SK-N-SH (cell line): ENCODE results near the gene COL9A3. TPM values are rescaled to one million over a fixed set of nuclear protein-coding genes. Genes with fewer than 3 reads are reported as not detected.
A peak's percentile ranks its signal among the peaks of the same experiment; 100 is the strongest.

Source experiments
- CTCF ChIA-PET: fragments of 300-600, 350-600 bp; formaldehyde crosslinking; extraction: SDS; loops from one replicate; lab custom pipeline; 2021; lab: Yijun Ruan, JAX
- POLR2A ChIA-PET: fragments of 350-600 bp; sonication (Branson Sonifier 250); formaldehyde crosslinking; extraction: SDS; loops from one replicate; lab custom pipeline; 2020; ENCODE audit warnings: antibody characterized with exemption, inconsistent platforms; lab: Yijun Ruan, JAX
- DNase-seq: peaks from one replicate; pipeline ENCODE4 v3.0.0; 2012
- H2AFZ ChIP-seq: fragments of 200-600 bp; sonication (generic); 2 replicates; pipeline ENCODE4 v1.8.1; 2016; ENCODE audit warnings: antibody characterized with exemption, mild to moderate bottlenecking, low read depth
- H3F3A ChIP-seq: fragments of 200-600 bp; sonication (generic); replicated peaks from 2 replicates; pipeline ENCODE3; 2016; ENCODE audit warnings: antibody characterized with exemption, mild to moderate bottlenecking; ENCODE audit not compliant: insufficient read depth
- H3K27ac ChIP-seq, 2 experiments: fragments of 200-500 bp in 1 of 2; fragments of 200-600 bp in 1 of 2; sonication (Bioruptor generic) in 1 of 2; sonication (generic), shearing (Covaris generic) in 1 of 2; 2 replicates each; pipeline versions ENCODE4 v1.5.1 to v1.6.1; 2014 to 2016; ENCODE audit warnings: low read depth in 2 of 2, inconsistent platforms in 1 of 2, low read length in 1 of 2, mild to moderate bottlenecking in 1 of 2, mixed read lengths in 1 of 2
- H3K27me3 ChIP-seq: fragments of 200-600 bp; sonication (generic), shearing (Covaris generic); 2 replicates; pipeline ENCODE4 v1.6.1; 2016; ENCODE audit warnings: mixed run types; ENCODE audit not compliant: insufficient read depth
- H3K36me3 ChIP-seq, 2 experiments: fragments of 200-500 bp in 1 of 2; fragments of 200-600 bp in 1 of 2; sonication (Bioruptor generic) in 1 of 2; sonication (generic) in 1 of 2; replicated peaks in 1 of 2; 2 replicates each; pipeline versions ENCODE3 to v1.5.1; 2014 to 2016; ENCODE audit warnings: low read length in 1 of 2, mild to moderate bottlenecking in 1 of 2; ENCODE audit not compliant: insufficient read depth in 2 of 2, control insufficient read depth in 1 of 2
- H3K4me1 ChIP-seq, 2 experiments: fragments of 200-500 bp in 1 of 2; fragments of 200-600 bp in 1 of 2; sonication (Bioruptor generic) in 1 of 2; sonication (generic), shearing (Covaris generic) in 1 of 2; 2 replicates each; pipeline versions ENCODE4 v1.5.1 to v1.6.1; 2014 to 2016; ENCODE audit warnings: low read depth in 1 of 2, low read length in 1 of 2, mixed run types in 1 of 2; ENCODE audit not compliant: insufficient read depth in 2 of 2, control insufficient read depth in 1 of 2
- H3K4me2 ChIP-seq: fragments of 200-600 bp; sonication (generic), shearing (Covaris generic); 2 replicates; pipeline ENCODE4 v1.6.1; 2017; ENCODE audit warnings: mixed run types
- H3K4me3 ChIP-seq, 2 experiments: fragments of 200-500 bp in 1 of 2; fragments of 200-600 bp in 1 of 2; sonication (Bioruptor generic) in 1 of 2; sonication (generic), shearing (Covaris generic) in 1 of 2; 2 replicates each; pipeline versions ENCODE4 v1.5.1 to v1.8.1; 2014 to 2016; ENCODE audit warnings: low read depth in 2 of 2, inconsistent platforms in 1 of 2, low read length in 1 of 2, mild to moderate bottlenecking in 1 of 2, mixed read lengths in 1 of 2, moderate library complexity in 1 of 2
- H3K79me2 ChIP-seq: fragments of 200-600 bp; sonication (generic); 2 replicates; pipeline ENCODE4 v1.8.1; 2017; ENCODE audit warnings: mild to moderate bottlenecking; ENCODE audit not compliant: insufficient read depth
- H3K9ac ChIP-seq: fragments of 200-600 bp; sonication (generic); 2 replicates; pipeline ENCODE4 v1.6.1; 2017; ENCODE audit warnings: mixed run types
- H3K9me2 ChIP-seq: fragments of 200-600 bp; sonication (generic); 2 replicates; pipeline ENCODE4 v1.6.1; 2017; ENCODE audit warnings: mixed run types
- H3K9me3 ChIP-seq: fragments of 200-600 bp; sonication (generic); 2 replicates; pipeline ENCODE4 v1.6.1; 2017; ENCODE audit warnings: mixed run types, mild to moderate bottlenecking, moderate library complexity
- H4K20me1 ChIP-seq: fragments of 200-600 bp; sonication (generic); 2 replicates; pipeline ENCODE4 v1.6.1; 2017; ENCODE audit warnings: mild to moderate bottlenecking, mixed run types; ENCODE audit not compliant: insufficient read depth
- CHD2 ChIP-seq: fragments of 150-350 bp; IDR thresholded peaks from 2 replicates; pipeline ENCODE4 v1.6.1; 2018; ENCODE audit warnings: low read length; ENCODE audit not compliant: partially characterized antibody
- EP300 ChIP-seq, 2 experiments: IDR thresholded peaks; 2 replicates each; pipeline versions ENCODE4 v1.4.0 to v1.6.1; 2012; ENCODE audit warnings: borderline replicate concordance in 1 of 2, low read depth in 1 of 2, low read length in 1 of 2
- GATA2 ChIP-seq: sonication (generic); formaldehyde crosslinking; IDR thresholded peaks from 2 replicates; pipeline ENCODE4 v1.5.0; 2020; ENCODE audit warnings: mild to moderate bottlenecking, missing genetic modification reagents
- IRF3 ChIP-seq: fragments of 150-350 bp; IDR thresholded peaks from 2 replicates; pipeline ENCODE4 v1.6.1; 2016; ENCODE audit warnings: mild to moderate bottlenecking, low read depth, low read length
- JUND ChIP-seq: IDR thresholded peaks from 2 replicates; pipeline ENCODE4 v1.4.0; 2012
- MAX ChIP-seq: IDR thresholded peaks from 2 replicates; pipeline ENCODE4 v1.4.0; 2012; ENCODE audit warnings: low read depth
- NRF1 ChIP-seq: IDR thresholded peaks from 2 replicates; pipeline ENCODE4 v1.6.1; 2012; ENCODE audit warnings: low read depth, mild to moderate bottlenecking, low read length
- PBX3 ChIP-seq: IDR thresholded peaks from 2 replicates; pipeline ENCODE4; 2012
- POLR2AphosphoS5 ChIP-seq: IDR thresholded peaks from 2 replicates; pipeline ENCODE4 v1.6.1; 2012; ENCODE audit warnings: low read depth, low read length
- RXRA ChIP-seq: IDR thresholded peaks from 2 replicates; pipeline ENCODE4 v1.4.0; 2012; ENCODE audit warnings: low read depth, mild to moderate bottlenecking, borderline replicate concordance
- TAF1 ChIP-seq: IDR thresholded peaks from 2 replicates; pipeline ENCODE4 v1.6.1; 2012; ENCODE audit warnings: low read depth, mild to moderate bottlenecking, low read length, moderate library complexity, borderline replicate concordance
- USF1 ChIP-seq: IDR thresholded peaks from 2 replicates; pipeline ENCODE4 v1.4.0; 2012; ENCODE audit warnings: low read depth, borderline replicate concordance
- USF2 ChIP-seq: fragments of 150-350 bp; IDR thresholded peaks from 2 replicates; pipeline ENCODE4 v1.6.1; 2017; ENCODE audit warnings: antibody characterized with exemption, low read length, low read depth, borderline replicate concordance
- ZBTB33 ChIP-seq: IDR thresholded peaks from 2 replicates; pipeline ENCODE4 v1.4.0; 2012; ENCODE audit warnings: low read depth, borderline replicate concordance
- WGBS: methylation state at CpG from one replicate; pipeline ENCODE4 v1.1.6; 2017; ENCODE audit warnings: low lambda C conversion rate; 5-methylcytosine and 5-hydroxymethylcytosine counted together
- polyA plus RNA-seq, 3 experiments: library from polyadenylated mRNA; depleted of rRNA; stranded (reverse); fragments of >200 nt; gene quantifications; 2 replicates each; pipeline ENCODE4 v1.2.3, GENCODE V29; 2012

COL9A3 gene
- polyA plus RNA-seq, 1 of the 3 experiments (the other 2 are of a cell fraction) = 2.5 TPM

- TF ChIP-seq PBX3 (no peak), POLR2AphosphoS5 (no peak), USF1 (no peak), IRF3 (no peak), USF2 (no peak)
Measured at GRCh38 chr20:62816031-62816883, 593 bp upstream of the COL9A3 start (continued).

GRCh38 chr20:62817975-62818591 lies 1.2 kb downstream of the COL9A3 start:
- 72% methylated on average over 3 of the region's 12 CpGs for WGBS
- H3K36me3 ChIP-seq = peaks cover 0 to 7% of the 10 kb centered on the region in 2 experiments
- peak overlapping the region; percentile 46; the same call in 1 of the 2 replicates for H3K4me2 ChIP-seq
- H3K27ac ChIP-seq = peak overlapping the region in 1 of 2 experiments; percentile 90; a peak in 2 of 4 replicates
- CTCF ChIA-PET = interaction anchor here (1.1 to 3.9 kb wide), 3 partner anchors 10 to 57 kb away, joined by 3 to 27 read pairs (median 4); no protein-coding TSS in a partner anchor
- no peaks in the 10 kb centered on the region for H3K9me3 ChIP-seq
- peaks cover 5% of the 10 kb centered on the region for H3F3A ChIP-seq
- H4K20me1 ChIP-seq = 0 out of 2 replicates have a peak, but pooled peaks cover 3% of the 10 kb centered on the region
- H3K79me2 ChIP-seq = no peaks in the 10 kb centered on the region
- DNase-seq = no peak
- no peaks in the 10 kb centered on the region for H3K9me2 ChIP-seq
- H3K4me3 ChIP-seq = no peak overlapping the region
- POLR2A ChIA-PET = no interaction called here
- H3K27me3 ChIP-seq = no peaks in the 10 kb centered on the region
- H2AFZ ChIP-seq = no peak overlapping the region
- peaks cover 17 to 66% of the 10 kb centered on the region in 2 experiments; a peak in 3 of 4 replicates for H3K4me1 ChIP-seq
- H3K9ac ChIP-seq = no peak overlapping the region
- TF ChIP-seq JUND (no peak), CHD2 (no peak), GATA2 (no peak), ZBTB33 (no peak), TAF1 (no peak), EP300 (IDR thresholded peaks at IDR 0.05; ENCODE audit: borderline replicate concordance in 1 of 2, low read depth in 1 of 2, low read length in 1 of 2) (no peak), MAX (no peak), RXRA (no peak), NRF1 (no peak), POLR2AphosphoS5 (no peak)
- TF ChIP-seq, all 33 proteins: peak for 0
